ENCODE data around the gene TRIM47.
A peak's percentile ranks its signal among the peaks of the same experiment; 100 is the strongest.

Gene TRIM47

DNA sequence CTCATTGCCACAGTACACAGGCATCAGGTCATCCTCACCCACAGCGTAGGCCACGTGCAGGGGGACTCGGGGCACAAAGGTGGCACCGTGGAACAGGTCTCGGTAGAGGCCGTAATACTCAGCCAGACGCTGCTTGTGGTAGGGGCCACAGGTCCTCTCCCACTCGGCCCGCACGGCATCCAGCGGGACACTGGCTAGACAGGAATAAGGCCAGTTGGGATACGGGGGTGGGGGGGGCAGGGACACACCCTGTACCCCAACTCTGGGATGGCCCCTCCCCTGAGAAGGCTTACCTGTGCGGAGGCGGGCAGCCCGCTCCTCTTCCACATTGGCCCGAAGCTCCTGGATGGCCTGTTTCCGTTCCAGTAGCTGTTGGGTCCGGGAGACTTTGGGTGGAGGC, 23.3 kb upstream of the TRIM47 start:
- Histone ChIP-seq H3K9ac (ENCODE audit: low read length) (no peak overlapping the region), H3K27ac (ENCODE audit: low read depth, low read length) (no peak overlapping the region), H3K27me3 (ENCODE audit: control insufficient read depth, insufficient read depth, low read length) (no peaks in the 10 kb centered on the region), H3K4me3 (ENCODE audit: low read length) (no peak overlapping the region), H3K36me3 (ENCODE audit: control insufficient read depth, insufficient read depth, low read length) (peaks cover 29% of the 10 kb centered on the region), H3K4me1 (ENCODE audit: control insufficient read depth, insufficient read depth, low read length) (peaks cover 7% of the 10 kb centered on the region)

DNA sequence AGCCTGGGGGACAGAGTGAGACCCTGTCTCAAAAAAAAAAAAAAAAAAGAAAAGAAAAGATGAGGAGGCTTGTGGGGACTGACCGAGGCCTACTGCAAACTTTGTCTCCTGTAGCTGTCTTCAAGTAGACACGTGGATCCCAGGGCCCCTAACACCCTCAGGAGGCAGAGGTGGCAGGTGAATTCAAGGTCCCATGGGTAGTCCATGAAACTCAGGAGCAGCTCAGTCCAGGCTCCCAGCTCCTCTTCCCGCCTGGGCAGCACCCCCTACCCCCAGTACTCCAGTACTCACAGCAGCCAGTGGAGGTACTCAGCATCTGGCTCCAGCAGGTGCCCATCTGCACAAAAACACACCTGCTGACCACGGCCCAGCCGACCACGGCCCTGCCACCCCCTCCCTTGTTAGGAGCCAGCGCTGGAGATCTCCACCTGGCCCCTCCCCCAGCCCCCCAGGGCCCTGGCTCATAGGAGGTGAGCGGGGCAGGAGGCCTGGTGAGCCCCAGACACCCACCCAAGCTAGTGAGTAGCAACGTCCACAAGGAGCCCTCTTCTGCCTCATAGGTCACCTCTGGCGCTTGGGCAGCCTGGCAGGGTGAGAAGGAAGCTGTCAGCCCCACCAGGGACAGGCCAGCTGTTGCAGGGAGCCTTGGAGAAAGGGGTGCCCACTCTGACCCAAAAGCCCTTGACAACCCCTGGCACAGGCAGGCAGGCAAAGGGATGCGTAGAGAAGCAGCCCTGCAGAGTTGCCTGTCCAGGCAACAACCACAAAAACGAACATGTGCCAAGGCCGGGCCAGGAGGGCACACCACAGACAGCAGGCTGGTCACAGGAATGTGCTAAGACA, 22.5 kb upstream of the TRIM47 start:
- Histone ChIP-seq H3K4me1 (ENCODE audit: control insufficient read depth, insufficient read depth, low read length) (peaks cover 7% of the 10 kb centered on the region), H3K27ac (ENCODE audit: low read depth, low read length) (no peak overlapping the region), H3K36me3 (ENCODE audit: control insufficient read depth, insufficient read depth, low read length) (peaks cover 29% of the 10 kb centered on the region), H3K4me3 (ENCODE audit: low read length) (no peak overlapping the region), H3K9ac (ENCODE audit: low read length) (no peak overlapping the region), H3K27me3 (ENCODE audit: control insufficient read depth, insufficient read depth, low read length) (no peaks in the 10 kb centered on the region)

DNA sequence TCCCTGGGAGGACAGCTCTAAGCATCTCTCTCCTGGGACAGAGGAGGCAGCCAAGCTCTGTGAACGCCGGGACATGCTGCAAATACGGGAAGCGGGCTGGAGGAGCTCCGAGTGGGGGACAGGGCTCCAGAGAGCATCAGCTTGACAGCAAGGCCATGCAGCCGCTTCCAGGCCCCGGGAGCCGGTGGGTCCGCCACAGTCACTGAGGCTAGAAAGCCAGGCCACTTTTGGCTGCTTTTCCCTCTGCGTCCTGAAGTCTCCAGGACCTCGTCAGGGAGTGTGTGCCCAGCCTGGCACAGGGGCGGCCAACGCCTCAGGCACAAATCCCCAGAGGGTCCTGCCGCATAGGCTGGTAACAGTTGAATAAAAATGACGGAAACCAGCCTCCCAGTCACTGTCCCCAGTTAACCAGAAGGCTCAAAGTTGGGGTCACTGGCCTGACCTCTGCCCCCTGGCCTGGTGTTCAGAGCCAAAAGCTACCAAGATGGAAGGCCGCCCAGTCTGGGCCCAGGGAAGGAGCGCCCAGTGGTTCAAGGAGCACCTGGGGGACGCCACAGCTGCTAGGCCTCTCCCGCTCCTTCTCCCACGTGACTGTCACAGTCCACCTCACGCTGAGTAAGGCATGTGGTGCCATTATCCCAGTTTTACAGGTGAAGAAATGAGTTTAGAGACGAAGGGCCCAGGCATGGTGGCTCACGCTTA, 21.5 kb upstream of the TRIM47 start:
- Histone ChIP-seq H3K27ac (ENCODE audit: low read depth, low read length) (no peak overlapping the region), H3K36me3 (ENCODE audit: control insufficient read depth, insufficient read depth, low read length) (peaks cover 29% of the 10 kb centered on the region), H3K4me3 (ENCODE audit: low read length) (no peak overlapping the region), H3K4me1 (ENCODE audit: control insufficient read depth, insufficient read depth, low read length) (peaks cover 15% of the 10 kb centered on the region), H3K27me3 (ENCODE audit: control insufficient read depth, insufficient read depth, low read length) (no peaks in the 10 kb centered on the region), H3K9ac (ENCODE audit: low read length) (no peak overlapping the region)

DNA sequence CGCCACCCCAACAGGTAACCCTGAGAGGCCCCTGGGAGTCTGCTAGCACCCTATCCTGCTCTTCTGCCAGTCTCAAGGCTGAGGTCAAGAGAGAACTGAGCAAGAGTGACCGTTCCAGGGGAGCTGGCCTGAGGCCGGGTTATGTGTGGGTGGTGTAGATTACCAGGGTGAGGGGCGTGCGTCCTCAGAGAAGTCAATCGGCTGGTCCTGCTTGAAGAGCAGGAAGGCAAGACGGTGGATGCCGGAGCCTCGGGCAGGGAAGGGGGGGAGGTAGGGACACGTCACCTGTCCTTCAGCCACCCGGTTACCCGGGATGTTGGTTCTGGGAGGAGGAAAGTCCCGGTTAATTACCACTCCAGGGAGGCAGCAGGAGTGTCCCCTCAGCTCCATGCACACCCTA, 21.0 kb upstream of the TRIM47 start:
- Histone ChIP-seq H3K36me3 (ENCODE audit: control insufficient read depth, insufficient read depth, low read length) (peaks cover 29% of the 10 kb centered on the region), H3K27ac (ENCODE audit: low read depth, low read length) (no peak overlapping the region), H3K9ac (ENCODE audit: low read length) (no peak overlapping the region), H3K4me3 (ENCODE audit: low read length) (no peak overlapping the region), H3K4me1 (ENCODE audit: control insufficient read depth, insufficient read depth, low read length) (peaks cover 18% of the 10 kb centered on the region), H3K27me3 (ENCODE audit: control insufficient read depth, insufficient read depth, low read length) (no peaks in the 10 kb centered on the region)

DNA sequence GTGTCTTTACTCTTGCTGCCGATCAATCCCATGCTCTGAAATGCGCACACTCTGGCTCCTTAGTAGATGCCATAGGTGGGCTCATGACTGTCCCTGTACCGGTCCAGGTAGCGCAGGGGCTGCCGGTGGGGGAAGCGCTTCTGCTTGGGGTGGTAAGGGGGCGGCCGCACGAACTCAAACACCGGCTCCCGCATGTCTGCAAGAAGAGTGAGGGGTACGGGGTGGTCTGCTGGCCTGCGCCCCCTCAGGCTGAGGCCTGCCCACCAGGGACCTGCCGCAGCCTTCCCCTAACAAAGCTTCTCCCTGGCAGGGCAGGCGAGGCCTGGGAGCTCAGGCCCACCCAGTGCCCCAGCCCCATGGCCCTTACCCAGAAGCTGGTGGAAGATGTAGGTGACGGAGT, 20.4 kb upstream of the TRIM47 start:
- Histone ChIP-seq H3K4me3 (ENCODE audit: low read length) (no peak overlapping the region), H3K27me3 (ENCODE audit: control insufficient read depth, insufficient read depth, low read length) (no peaks in the 10 kb centered on the region), H3K9ac (ENCODE audit: low read length) (no peak overlapping the region), H3K36me3 (ENCODE audit: control insufficient read depth, insufficient read depth, low read length) (peaks cover 29% of the 10 kb centered on the region), H3K4me1 (ENCODE audit: control insufficient read depth, insufficient read depth, low read length) (peaks cover 16% of the 10 kb centered on the region), H3K27ac (ENCODE audit: low read depth, low read length) (no peak overlapping the region)

DNA sequence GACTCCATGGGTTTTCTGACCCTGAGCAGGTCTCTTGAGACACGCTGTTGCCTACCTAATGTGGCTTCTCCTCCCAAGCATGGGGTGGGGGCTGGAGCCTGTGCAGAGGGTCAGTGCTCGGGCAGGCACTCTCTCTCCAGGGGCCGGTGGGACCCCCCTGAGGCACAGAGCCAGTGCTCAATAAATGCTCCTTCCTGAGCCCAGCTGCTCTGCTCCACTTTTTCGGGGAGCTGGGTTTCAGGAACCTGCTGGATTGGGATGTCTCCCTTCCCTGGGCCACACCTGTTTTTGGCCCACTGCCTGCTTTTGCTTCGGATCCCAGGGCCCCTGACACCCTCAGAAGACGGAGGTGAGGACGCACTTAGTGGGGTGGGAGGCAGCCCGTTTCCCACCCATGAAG, 19.7 kb upstream of the TRIM47 start:
- H3K4me3 ChIP-seq (ENCODE audit: low read length) = no peak overlapping the region
- H3K9ac ChIP-seq (ENCODE audit: low read length) = no peak overlapping the region
- peaks cover 29% of the 10 kb centered on the region for H3K36me3 ChIP-seq (ENCODE audit: control insufficient read depth, insufficient read depth, low read length)
- peak overlapping the region; percentile 95 for H3K27ac ChIP-seq (ENCODE audit: low read depth, low read length)
- no peaks in the 10 kb centered on the region for H3K27me3 ChIP-seq (ENCODE audit: control insufficient read depth, insufficient read depth, low read length)
- peaks cover 16% of the 10 kb centered on the region for H3K4me1 ChIP-seq (ENCODE audit: control insufficient read depth, insufficient read depth, low read length)

DNA sequence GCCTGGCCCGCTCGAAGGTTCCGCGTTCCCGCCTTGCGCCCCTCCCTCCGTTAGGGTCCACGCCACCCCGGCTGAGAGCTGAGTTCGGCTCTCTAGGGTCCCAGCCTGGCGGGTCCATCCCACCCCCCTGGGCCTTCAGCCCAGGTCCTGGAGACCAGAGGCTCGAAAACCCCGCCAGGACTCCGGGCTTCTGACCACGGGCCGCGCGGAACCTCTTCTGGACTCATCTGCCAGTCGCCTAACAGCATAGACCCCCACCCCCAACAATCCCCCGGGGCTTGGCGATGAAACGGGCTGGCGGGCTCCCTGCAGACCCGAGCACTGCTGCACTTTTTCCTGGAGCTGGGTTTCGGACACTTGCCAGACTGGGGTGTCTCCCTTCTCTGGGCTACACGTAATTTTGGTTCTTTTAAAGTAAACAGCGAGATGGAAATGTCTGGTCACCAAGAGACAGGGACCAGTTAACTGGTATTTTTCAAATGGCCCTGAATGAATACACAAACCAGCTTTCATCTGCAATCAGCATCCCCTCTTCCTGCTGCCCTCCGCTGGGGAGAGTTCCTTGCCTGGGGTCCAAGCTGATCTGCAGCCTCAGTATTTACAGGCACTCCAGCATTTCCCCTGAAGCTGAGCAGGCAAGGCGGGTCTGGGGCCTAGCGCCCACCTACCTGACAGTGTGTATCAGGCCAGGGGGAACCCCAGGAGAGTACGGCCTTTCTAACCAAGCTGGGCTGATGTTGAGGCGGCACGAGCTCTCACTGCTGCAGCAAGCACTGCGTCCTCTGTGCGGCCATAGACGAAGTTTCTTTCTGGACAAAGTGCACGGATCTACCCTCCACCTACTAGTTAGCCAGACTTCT, 19.0 kb upstream of the TRIM47 start:
- no peak overlapping the region for H3K9ac ChIP-seq (ENCODE audit: low read length)
- H3K4me1 ChIP-seq (ENCODE audit: control insufficient read depth, insufficient read depth, low read length) = peaks cover 16% of the 10 kb centered on the region
- H3K36me3 ChIP-seq (ENCODE audit: control insufficient read depth, insufficient read depth, low read length) = peaks cover 28% of the 10 kb centered on the region

DNA sequence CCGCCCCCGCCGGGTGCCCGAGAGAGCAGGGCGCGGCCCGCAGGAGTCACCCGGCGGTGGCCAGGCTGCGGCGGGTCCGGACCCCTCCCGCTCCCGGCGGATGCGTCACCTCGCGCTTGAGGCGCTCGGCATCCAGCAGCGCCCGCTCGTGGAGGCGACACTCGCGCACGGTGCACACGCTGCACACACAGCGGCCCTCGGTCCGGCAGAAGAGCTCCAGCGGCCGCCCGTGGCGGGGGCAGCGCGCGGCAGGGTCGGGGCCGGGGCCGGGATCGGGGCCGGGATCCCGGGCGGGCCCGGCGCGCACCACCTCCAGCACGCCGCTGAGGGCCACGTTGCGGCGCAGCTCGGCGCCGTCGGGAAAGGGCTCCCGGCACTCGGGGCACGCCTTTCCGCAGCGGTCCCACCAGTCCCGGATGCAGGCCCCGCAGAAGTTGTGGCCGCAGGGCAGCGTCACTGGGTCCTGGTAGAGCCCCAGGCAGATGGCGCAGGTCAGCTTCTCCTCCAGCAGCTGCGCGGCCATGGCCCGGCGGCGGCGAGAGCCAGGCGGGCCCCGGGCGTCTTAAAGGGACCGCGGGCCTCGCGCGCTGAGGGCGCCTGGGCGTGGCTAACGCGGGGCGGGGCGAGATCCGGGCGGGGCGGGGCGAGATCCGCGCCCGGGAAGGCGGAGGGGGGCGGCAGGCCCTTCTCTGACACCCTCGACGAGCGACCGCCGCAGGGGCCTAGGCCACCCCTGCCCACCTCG, 18.2 kb upstream of the TRIM47 start, which contains the start of gene TRIM65:
Gene TRIM65, minus strand, starts transcription at position 537 of the 745 bp plus-strand sequence. Its CDS starts 14 bp downstream, at position 523.
- Histone ChIP-seq H3K27ac (ENCODE audit: low read depth, low read length) (peak within 1 kb of the TSS; percentile 95), H3K36me3 (ENCODE audit: control insufficient read depth, insufficient read depth, low read length) (peaks cover 28% of the 10 kb centered on the region), H3K27me3 (ENCODE audit: control insufficient read depth, insufficient read depth, low read length) (no peaks in the 10 kb centered on the region), H3K9ac (ENCODE audit: low read length) (peak within 1 kb of the TSS; percentile 73), H3K4me1 (ENCODE audit: control insufficient read depth, insufficient read depth, low read length) (peaks cover 16% of the 10 kb centered on the region), H3K4me3 (ENCODE audit: low read length) (peak within 1 kb of the TSS; percentile 87)

More for the DNA sequence above, 19.0 kb upstream of the TRIM47 start:
- Histone ChIP-seq H3K27me3 (ENCODE audit: control insufficient read depth, insufficient read depth, low read length) (no peaks in the 10 kb centered on the region), H3K4me3 (ENCODE audit: low read length) (peak overlapping the region; percentile 55), H3K27ac (ENCODE audit: low read depth, low read length) (peak overlapping the region; percentile 95)

DNA sequence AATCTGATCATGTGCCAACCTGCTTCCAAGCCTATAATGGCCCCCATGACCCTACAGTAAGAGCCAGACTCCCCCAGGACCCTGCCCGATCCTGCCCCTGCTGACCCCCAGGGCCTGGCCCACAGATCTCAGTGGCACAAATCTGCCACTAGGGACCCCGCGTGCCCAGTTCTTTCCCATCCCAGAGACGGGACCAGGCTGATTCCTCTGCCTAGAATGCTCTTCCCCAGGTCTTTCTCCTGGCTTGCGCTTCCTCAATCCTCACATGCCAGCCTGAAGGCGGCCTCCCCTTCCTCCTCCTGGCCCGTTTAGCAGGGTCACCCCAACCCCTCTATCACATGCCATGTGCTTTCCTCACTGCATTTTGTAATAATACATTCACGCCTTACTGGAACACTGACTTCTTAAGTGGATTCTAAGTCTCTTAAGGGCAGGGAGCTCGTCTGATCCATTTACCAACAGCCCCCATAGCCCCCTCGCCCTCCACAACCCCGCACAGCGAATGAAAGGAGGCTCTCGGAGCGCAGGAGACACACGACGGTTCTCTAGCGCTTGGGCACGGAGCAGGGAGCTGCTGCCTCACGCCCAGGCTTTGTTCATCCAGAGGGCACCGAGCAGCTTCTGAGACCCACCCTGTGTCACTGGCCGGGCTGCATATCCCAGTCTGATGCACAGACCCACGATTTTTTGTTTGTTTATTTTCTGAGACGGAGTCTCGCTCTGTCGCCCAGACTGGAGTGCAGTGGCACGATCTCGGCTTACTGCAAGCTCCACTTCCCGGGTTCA, 17.2 kb upstream of the TRIM47 start:
- Histone ChIP-seq H3K36me3 (ENCODE audit: control insufficient read depth, insufficient read depth, low read length) (peaks cover 26% of the 10 kb centered on the region), H3K9ac (ENCODE audit: low read length) (peak overlapping the region; percentile 16), H3K4me1 (ENCODE audit: control insufficient read depth, insufficient read depth, low read length) (peaks cover 16% of the 10 kb centered on the region), H3K27me3 (ENCODE audit: control insufficient read depth, insufficient read depth, low read length) (no peaks in the 10 kb centered on the region), H3K4me3 (ENCODE audit: low read length) (peak overlapping the region; percentile 87), H3K27ac (ENCODE audit: low read depth, low read length) (peak overlapping the region; percentile 95)

DNA sequence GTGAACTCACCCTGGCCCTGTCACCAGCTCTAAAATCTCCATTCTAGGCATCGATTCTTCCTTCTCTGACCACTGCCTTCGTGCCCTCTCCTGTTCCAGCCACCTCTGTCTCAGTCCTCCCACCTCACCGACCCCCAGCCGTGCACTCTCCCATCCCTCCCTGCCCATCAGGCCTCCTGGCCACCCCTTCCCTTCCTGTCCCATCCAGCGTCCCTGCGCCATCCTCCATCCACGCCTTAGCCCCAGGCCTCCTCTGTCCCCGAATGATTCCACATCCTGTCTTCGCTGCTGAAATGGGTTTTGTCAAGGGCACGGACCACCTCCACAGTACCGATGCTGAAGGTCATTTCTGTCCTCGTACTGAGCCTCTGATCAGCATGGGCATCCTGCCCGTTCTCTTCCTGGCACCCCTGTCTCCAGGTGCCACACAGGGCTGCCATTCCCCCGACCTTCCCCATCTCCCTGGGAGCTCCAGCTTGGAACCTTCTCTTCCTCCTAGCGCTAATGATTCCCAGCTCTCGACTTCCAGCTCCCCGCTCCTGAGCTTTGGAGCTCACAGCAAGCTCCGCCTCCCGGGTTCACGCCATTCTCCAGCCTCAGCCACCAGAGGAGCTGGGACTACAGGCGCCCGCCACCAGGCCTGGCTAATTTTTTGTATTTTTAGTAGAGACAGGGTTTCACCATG, 15.8 kb upstream of the TRIM47 start:
- Histone ChIP-seq H3K27ac (ENCODE audit: low read depth, low read length) (no peak overlapping the region), H3K9ac (ENCODE audit: low read length) (no peak overlapping the region), H3K36me3 (ENCODE audit: control insufficient read depth, insufficient read depth, low read length) (peaks cover 15% of the 10 kb centered on the region), H3K27me3 (ENCODE audit: control insufficient read depth, insufficient read depth, low read length) (no peaks in the 10 kb centered on the region), H3K4me3 (ENCODE audit: low read length) (no peak overlapping the region), H3K4me1 (ENCODE audit: control insufficient read depth, insufficient read depth, low read length) (peaks cover 16% of the 10 kb centered on the region)

Data from rectal smooth muscle tissue (tissue), 1 donor.